VCaP (cell line): ENCODE data around the gene ACVRL1.

Experiments
- H3K27ac ChIP-seq: fragments of 450-650 bp; 2 replicates; pipeline ENCODE4 v1.5.1; 2017
- TF ChIP-seq, protein P1 (sequence below): fragments of 450-650 bp; conservative IDR thresholded peaks from 2 replicates; pipeline ENCODE4 v1.5.1; 2017; ENCODE audit warnings: mild to moderate bottlenecking, moderate library complexity

Gene ACVRL1

DNA sequence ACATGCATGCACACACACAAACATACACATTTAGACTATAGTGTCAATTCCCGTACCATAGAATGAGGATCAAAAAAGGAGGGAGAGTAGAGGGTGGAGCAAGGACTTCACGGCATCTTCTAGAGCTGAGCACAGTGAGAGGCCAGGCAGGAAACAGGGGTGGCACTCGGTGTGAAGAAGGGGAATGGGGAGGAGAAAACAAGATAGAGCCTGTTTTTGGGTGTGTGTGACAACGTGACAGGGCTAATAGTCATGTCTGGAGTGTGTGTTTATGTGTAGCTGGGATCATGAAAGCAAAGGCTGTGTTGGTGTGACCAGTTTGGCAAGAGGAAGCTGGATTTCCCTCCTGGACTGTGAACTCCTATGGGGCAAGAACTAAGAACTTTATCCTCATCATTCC, 34.3 kb downstream of the ACVRL1 start:
- TF ChIP-seq, protein P1, sequence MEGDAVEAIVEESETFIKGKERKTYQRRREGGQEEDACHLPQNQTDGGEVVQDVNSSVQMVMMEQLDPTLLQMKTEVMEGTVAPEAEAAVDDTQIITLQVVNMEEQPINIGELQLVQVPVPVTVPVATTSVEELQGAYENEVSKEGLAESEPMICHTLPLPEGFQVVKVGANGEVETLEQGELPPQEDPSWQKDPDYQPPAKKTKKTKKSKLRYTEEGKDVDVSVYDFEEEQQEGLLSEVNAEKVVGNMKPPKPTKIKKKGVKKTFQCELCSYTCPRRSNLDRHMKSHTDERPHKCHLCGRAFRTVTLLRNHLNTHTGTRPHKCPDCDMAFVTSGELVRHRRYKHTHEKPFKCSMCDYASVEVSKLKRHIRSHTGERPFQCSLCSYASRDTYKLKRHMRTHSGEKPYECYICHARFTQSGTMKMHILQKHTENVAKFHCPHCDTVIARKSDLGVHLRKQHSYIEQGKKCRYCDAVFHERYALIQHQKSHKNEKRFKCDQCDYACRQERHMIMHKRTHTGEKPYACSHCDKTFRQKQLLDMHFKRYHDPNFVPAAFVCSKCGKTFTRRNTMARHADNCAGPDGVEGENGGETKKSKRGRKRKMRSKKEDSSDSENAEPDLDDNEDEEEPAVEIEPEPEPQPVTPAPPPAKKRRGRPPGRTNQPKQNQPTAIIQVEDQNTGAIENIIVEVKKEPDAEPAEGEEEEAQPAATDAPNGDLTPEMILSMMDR: no peak
- no peak overlapping the region for H3K27ac ChIP-seq

DNA sequence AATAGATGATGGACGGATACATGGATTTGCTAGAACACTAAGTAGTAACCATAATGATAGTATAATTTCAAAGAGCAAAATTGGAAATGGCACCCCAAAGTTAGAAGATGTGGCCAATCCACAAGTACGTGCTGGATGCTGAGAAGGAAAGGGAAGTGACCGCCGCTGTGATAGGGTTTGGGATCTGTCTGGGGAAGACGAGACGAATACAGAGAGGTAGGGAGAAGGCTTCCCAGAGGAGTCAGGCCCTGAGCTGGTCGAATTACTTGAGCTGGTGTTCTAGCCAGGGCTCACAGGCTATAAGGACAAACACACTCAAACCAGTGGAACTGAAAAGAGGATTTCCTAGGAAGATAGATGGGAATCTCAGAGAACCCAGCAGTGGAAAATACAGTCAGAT, 34.8 kb downstream of the ACVRL1 start:
- TF ChIP-seq, protein P1: no peak
- H3K27ac ChIP-seq: no peak overlapping the region

DNA sequence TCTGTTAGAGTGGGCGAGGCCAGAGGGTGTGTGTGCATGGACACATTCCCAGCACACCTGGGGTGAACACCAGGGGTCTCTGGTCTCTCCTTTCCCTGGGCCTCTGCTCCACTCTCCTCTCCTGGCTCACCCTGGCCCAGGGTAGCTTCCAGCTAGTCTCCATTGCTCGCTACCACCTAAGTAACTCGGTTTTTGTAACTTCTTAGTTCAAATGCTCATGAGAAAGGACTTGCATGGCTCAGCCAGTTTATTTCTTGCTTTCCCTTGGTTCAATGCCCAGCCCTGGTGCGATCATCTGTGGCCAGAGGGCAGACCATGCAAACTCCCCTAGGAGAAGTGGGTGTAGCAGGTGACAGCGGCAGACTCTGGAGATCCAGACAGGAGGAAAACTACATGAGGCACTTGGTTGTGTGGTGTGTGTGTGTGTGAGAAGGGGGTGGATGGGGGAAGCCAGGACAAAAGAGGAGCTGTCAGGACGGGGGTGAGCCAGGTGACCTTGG, 35.2 kb downstream of the ACVRL1 start:
- no peak overlapping the region for H3K27ac ChIP-seq
- TF ChIP-seq, protein P1: no peak

DNA sequence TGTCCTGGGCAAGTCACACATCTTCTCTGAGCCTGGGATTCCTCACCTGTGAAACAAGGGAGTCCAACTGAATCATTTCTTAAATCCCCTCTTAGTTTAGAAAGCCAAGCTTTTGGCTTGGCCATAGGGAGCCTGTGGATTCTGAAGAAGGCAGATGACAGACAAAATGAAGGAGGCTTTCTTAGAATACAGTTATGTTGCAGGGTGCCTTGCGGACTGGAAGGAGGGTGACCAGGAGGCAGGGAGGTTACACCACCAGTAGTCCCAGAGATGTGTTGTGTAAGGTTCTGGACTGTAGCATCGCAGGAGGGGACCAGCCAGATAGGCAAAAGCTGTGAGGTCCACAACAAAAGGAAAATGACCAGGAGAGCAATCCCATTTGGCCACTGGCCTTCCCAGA, 36.0 kb downstream of the ACVRL1 start:
- no peak overlapping the region for H3K27ac ChIP-seq
- TF ChIP-seq, protein P1: no peak

DNA sequence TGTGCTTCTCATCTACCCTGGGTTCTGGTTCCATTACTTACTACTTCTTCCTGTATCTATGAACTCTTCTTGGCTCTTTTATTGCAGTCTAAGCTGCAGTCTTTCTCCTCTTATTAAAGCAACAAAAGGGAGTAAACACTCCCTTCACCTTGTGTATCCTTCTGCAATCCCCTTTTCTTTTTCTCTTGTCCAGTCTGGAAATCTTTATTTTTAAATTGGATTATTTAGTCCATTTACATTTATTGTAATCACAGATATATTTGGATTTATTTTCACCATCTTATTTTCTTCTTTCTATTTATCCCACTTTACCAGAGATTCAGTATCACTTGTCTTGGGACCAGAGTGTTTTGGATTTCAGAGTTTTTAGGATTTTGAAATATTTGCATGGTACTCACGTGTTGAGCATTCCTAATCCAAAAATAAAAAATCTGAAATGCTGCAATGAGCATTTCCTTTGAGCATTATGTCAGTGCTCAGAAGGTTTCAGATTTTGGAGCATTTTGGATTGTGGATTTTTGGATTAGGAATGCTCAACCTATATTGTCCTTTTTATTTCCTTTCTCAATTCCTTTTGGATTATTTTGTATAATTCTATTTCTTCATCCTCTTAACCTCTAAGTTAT, 37.4 kb downstream of the ACVRL1 start:
- no peak overlapping the region for H3K27ac ChIP-seq
- TF ChIP-seq, protein P1: no peak

DNA sequence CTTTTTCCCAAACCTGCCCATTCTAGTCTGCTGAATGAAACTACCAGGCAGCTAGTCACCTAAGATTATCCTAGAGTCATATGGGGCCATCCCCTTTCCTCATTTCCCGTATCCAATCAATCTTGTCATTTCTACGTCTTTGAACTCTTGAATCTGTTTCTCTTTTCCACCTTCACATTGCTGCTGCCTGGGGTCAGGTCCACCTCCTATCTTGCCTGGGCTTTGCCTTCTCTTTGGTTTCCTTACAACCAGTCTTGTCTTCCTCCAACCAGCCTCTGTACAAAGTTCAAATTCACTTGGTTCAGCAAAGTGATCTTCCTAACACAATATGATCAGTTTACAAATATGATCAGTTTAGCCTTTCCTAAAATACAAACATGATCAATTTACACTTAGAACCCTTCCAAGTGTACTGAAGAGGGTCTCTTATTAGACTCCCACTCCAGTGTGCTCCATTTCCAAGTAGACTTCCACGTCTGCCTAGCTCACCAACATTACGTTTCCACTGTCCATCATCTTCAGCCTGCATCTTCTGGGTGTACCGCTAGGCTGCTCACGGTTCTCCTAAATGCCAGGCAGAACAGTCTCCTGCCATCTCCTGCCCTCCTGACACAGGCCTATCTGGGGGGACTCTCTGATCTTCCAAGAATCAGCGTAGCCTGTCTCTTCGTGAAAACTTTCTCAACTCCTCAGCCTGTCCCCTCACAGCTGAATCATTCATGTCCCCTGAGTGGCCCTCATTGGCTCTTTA, 40.1 kb downstream of the ACVRL1 start:
- H3K27ac ChIP-seq: no peak overlapping the region
- TF ChIP-seq, protein P1: no peak

DNA sequence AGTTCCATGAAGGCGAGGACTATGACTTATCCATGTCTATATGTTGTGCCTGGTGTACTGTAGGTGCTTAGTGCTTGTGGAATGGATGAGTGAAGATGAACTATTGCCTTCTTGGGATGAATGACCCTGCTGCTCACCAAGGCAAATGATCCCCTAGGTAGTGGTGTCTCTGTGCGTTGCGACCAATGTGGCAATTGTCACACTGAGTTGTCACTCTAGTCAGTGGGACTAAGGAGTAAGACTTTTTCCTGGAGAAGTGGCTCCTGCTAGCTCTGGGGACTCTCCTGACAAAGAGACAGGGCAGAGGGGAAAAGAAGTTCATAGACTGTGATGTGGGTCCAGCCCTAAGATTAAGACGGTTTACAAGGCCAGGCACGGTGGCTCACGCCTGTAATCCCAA, 40.8 kb downstream of the ACVRL1 start:
- TF ChIP-seq, protein P1: no peak
- no peak overlapping the region for H3K27ac ChIP-seq
